HG03159 (cell line): ENCODE measurements around the gene GOLGA8F.
"Not testable (repeated sequence)": the region's sequence is repeated elsewhere in the genome, so short reads cannot be mapped to it uniquely, and the experiment has no call there.

ENCODE experiments used
- ATAC-seq: cut with Tn5 transposase; IDR thresholded peaks from one replicate; pipeline ENCODE4 v1.9.1; 2021; ENCODE audit warnings: mild to moderate bottlenecking, moderate library complexity; ENCODE audit not compliant: unreplicated experiment

The GOLGA8F gene

GRCh38 chr15:28378364-28378763, at the start of gene GOLGA8F:
Gene GOLGA8F, plus strand, starts transcription at chr15:28378664. Its CDS starts 98 bp downstream, at chr15:28378762.
- not testable (repeated sequence) for ATAC-seq

GRCh38 chr15:28357984-28358383, 20.5 kb upstream of the GOLGA8F start, which contains the start of gene GOLGA6L24:
Gene GOLGA6L24, minus strand, starts transcription at chr15:28358084. Its CDS starts 61 bp downstream, at chr15:28358023.
- not testable (repeated sequence) for ATAC-seq

- ATAC-seq, result not testable (repeated sequence)
Observed at GRCh38 chr15:28365502-28365901, 13.0 kb upstream of the GOLGA8F start.

- ATAC-seq, result not testable (repeated sequence)
Observed at GRCh38 chr15:28380053-28380452, 1.6 kb downstream of the GOLGA8F start.

GRCh38 chr15:28396022-28396421, 17.6 kb downstream of the GOLGA8F start:
- not testable (repeated sequence) for ATAC-seq

- ATAC-seq, result not testable (repeated sequence)
Observed at GRCh38 chr15:28402774-28403435, 24.4 kb downstream of the GOLGA8F start.

- ATAC-seq, result not testable (repeated sequence)
Observed at GRCh38 chr15:28420470-28420869, 42.0 kb downstream of the GOLGA8F start.

- not testable (repeated sequence) for ATAC-seq
Observed at GRCh38 chr15:28435594-28435993, 57.1 kb downstream of the GOLGA8F start.
